ENCODE data around the gene SDK2.

DNA sequence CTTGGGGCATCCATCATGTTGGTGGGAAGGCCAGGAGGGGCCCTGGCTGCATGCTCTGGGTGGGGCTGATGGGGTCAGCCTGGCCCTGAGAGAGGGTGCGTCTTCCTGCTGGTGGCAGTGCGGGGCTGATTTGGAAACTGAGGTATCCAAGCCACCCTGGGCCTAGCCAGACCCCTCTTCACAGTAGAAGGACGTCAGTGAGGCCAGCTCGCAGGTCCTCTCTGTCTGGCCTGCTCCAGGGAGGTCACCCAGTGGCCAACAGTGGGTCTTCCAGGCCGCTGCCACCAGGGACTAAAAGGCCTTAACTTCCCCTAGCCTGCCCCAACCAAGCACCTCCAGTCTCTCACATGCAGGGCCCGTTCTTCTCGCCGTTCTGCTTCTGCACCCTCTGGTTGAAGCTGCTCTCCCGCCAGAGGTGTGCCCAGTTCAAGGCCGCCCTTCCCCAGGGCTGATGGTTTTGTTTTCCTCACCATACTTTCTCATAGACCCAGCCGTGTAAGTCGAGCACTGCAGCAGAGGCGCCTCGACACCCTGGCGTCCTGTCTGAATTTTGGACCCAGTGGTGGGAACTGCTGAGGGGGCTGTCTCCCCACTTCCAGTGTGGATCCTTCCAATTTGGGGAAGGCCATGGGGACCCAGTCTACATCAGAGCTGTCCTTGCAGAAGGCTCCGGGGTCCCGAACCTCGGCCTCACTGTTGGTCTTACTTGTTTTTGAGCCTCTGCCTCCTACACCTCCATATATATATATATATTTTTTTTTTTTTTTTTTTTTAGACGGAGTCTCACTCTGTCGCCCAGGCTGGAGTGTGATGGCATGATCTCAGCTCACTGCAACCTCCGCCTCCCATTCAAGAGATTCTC lies 289.6 kb downstream of the SDK2 start:
- no peak for TF ChIP-seq SUZ12 (IDR thresholded peaks at IDR 0.05)
- no peak for TF ChIP-seq FOXM1 (IDR thresholded peaks at IDR 0.05; ENCODE audit: borderline replicate concordance)
- TF ChIP-seq BHLHE40 (IDR thresholded peaks at IDR 0.05; ENCODE audit: borderline replicate concordance) = no peak
- TF ChIP-seq ELF4 (IDR thresholded peaks at IDR 0.05) = no peak
- TF ChIP-seq, protein P1, sequence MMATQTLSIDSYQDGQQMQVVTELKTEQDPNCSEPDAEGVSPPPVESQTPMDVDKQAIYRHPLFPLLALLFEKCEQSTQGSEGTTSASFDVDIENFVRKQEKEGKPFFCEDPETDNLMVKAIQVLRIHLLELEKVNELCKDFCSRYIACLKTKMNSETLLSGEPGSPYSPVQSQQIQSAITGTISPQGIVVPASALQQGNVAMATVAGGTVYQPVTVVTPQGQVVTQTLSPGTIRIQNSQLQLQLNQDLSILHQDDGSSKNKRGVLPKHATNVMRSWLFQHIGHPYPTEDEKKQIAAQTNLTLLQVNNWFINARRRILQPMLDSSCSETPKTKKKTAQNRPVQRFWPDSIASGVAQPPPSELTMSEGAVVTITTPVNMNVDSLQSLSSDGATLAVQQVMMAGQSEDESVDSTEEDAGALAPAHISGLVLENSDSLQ (IDR thresholded peaks at IDR 0.05) = no peak
- TF ChIP-seq TARDBP (IDR thresholded peaks at IDR 0.05) = no peak
- TF ChIP-seq CTBP1 (IDR thresholded peaks at IDR 0.05; ENCODE audit: borderline replicate concordance) = no peak
